GM23248 (cell line): Measurements from ENCODE around the gene MTRF1L. TPM values are rescaled to one million over a fixed set of nuclear protein-coding genes. Genes with fewer than 3 reads are reported as not detected.

Experiments
- DNase-seq: peaks from one replicate; pipeline ENCODE4 v3.0.0-alpha.2; 2015
- H2AFZ ChIP-seq: fragments of 200-600 bp; sonication (generic); 2 replicates; pipeline ENCODE4 v1.6.1; 2016; ENCODE audit warnings: antibody characterized with exemption
- H3F3A ChIP-seq: fragments of 200-600 bp; sonication (generic); 2 replicates; pipeline ENCODE4 v1.6.1; 2016; ENCODE audit warnings: mild to moderate bottlenecking, antibody characterized with exemption, mixed run types; ENCODE audit not compliant: insufficient read depth
- H3K27ac ChIP-seq: fragments of 200-600 bp; sonication (generic); 2 replicates; pipeline ENCODE4 v1.5.1; 2016; ENCODE audit warnings: mild to moderate bottlenecking
- H3K27me3 ChIP-seq: fragments of 200-600 bp; sonication (generic); replicated peaks from 2 replicates; pipeline ENCODE4 v1.6.1; 2016; ENCODE audit warnings: mild to moderate bottlenecking; ENCODE audit not compliant: insufficient read depth
- H3K36me3 ChIP-seq: fragments of 200-600 bp; sonication (generic); 2 replicates; pipeline ENCODE4 v1.6.1; 2016; ENCODE audit warnings: low read depth, mild to moderate bottlenecking
- H3K4me1 ChIP-seq: fragments of 200-600 bp; sonication (generic); 2 replicates; pipeline ENCODE4 v1.6.1; 2016; ENCODE audit warnings: mild to moderate bottlenecking; ENCODE audit not compliant: insufficient read depth
- H3K4me2 ChIP-seq: fragments of 200-600 bp; sonication (generic); one replicate; pipeline ENCODE4 v1.6.1; 2016; ENCODE audit warnings: mild to moderate bottlenecking; ENCODE audit not compliant: unreplicated experiment
- H3K4me3 ChIP-seq: fragments of 200-600 bp; sonication (generic); 2 replicates; pipeline ENCODE4 v1.5.1; 2016; ENCODE audit warnings: mild to moderate bottlenecking
- H3K79me2 ChIP-seq: fragments of 200-600 bp; sonication (generic); 2 replicates; pipeline ENCODE4 v1.6.1; 2016; ENCODE audit warnings: mild to moderate bottlenecking; ENCODE audit not compliant: insufficient read depth
- H3K9ac ChIP-seq: fragments of 200-600 bp; sonication (generic); 2 replicates; pipeline ENCODE4 v1.6.1; 2016; ENCODE audit warnings: mild to moderate bottlenecking
- H3K9me2 ChIP-seq: fragments of 200-600 bp; sonication (generic); 2 replicates; pipeline ENCODE4 v1.6.1; 2016; ENCODE audit warnings: mixed run types, mild to moderate bottlenecking, moderate library complexity; ENCODE audit not compliant: insufficient read depth
- H3K9me3 ChIP-seq: fragments of 200-600 bp; sonication (generic); one replicate; pipeline ENCODE4 v1.6.1; 2017; ENCODE audit warnings: low read depth
- H4K20me1 ChIP-seq: fragments of 200-600 bp; sonication (generic); 2 replicates; pipeline ENCODE4 v1.6.0; 2016; ENCODE audit not compliant: insufficient read depth
- EZH2 ChIP-seq: fragments of 200-600 bp; sonication (generic); IDR thresholded peaks from 2 replicates; pipeline ENCODE4 v1.6.1; 2018; ENCODE audit warnings: antibody characterized with exemption, mild to moderate bottlenecking; ENCODE audit not compliant: insufficient read depth, poor library complexity, severe bottlenecking
- EZH2phosphoT487 ChIP-seq: fragments of 200-600 bp; sonication (generic); IDR thresholded peaks from 2 replicates; pipeline ENCODE4 v1.6.1; 2018; ENCODE audit warnings: antibody characterized with exemption, moderate library complexity, mild to moderate bottlenecking, low read depth; ENCODE audit not compliant: insufficient read depth
- whole genome bisulfite sequencing, 2 experiments: methylation state at CpG; one replicate each; pipeline ENCODE4 v1.1.6; 2015 to 2017; ENCODE audit warnings: low lambda C conversion rate in 2 of 2, low coverage in 1 of 2; ENCODE audit errors: missing lambda C conversion rate in 2 of 2; 5-methylcytosine and 5-hydroxymethylcytosine counted together
- in situ Hi-C: fragments of 300-500 bp; cut with MboI; formaldehyde crosslinking; loops from 2 replicates; pipeline ENCODE4 v1.15.0; 2020
- polyA plus RNA-seq: library from polyadenylated mRNA; unstranded; fragments of >200 nt; fragmentation: Nextera tagmentation; extraction: Ambion mirVana; gene quantifications from 2 replicates; pipeline ENCODE4 v1.2.1, GENCODE V29; 2016
- total RNA-seq: library from RNA; depleted of rRNA; stranded (reverse); fragments of >200 nt; shearing (Covaris generic); gene quantifications from 2 replicates; pipeline ENCODE4 v1.2.3, GENCODE V29; 2014

Gene MTRF1L
- total and polyA plus RNA-seq, 2 experiments from 2014 or later = 16.3 to 21.9 TPM

DNA sequence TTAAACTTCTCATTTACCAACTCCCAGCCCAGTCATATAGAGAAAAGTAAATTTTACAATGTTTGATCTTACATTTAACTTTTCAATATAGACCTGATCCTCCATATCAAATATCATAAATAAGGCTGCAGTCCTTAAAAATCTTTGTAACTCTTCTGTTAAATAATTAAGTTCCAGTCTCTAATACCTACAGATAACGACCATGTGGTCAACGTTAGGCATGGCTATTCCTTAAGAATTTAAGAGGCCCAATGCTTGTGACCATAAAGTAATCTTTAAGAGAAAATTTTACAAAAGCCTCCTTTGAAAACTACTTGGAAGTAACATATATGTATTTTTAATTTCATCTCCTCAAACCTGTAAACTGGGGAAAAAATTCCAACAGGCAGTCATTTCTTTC lies 21.3 kb downstream of the MTRF1L start:
- Histone ChIP-seq H3F3A (peaks cover 18% of the 10 kb centered on the region), H3K36me3 (peaks cover 3% of the 10 kb centered on the region; the same call in 1 of the 2 replicates), H2AFZ (no peak overlapping the region), H3K27me3 (no peaks in the 10 kb centered on the region), H3K79me2 (peaks cover 87% of the 10 kb centered on the region), H3K9me3 (no peaks in the 10 kb centered on the region), H3K4me3 (peak overlapping the region; percentile 98), H4K20me1 (no peaks in the 10 kb centered on the region; the same call in 1 of the 2 replicates), H3K4me2 (peak overlapping the region; percentile 87), H3K27ac (no peak overlapping the region), H3K9ac (peak overlapping the region; percentile 76), H3K9me2 (no peaks in the 10 kb centered on the region), H3K4me1 (peaks cover 26% of the 10 kb centered on the region)
- WGBS, 2 experiments = 58 to 71% methylated on average over 2 of the region's 2 CpGs
- DNase-seq = no peak
- TF ChIP-seq EZH2phosphoT487 (no peak), EZH2 (no peak)
- in situ Hi-C loops = no loop called here

- no peaks in the 10 kb centered on the region; the same call in 1 of the 2 replicates for H4K20me1 ChIP-seq
- TF ChIP-seq EZH2phosphoT487 (no peak), EZH2 (no peak)
- no peak for DNase-seq
- peaks cover 87% of the 10 kb centered on the region for H3K79me2 ChIP-seq
- H3K9ac ChIP-seq = peak overlapping the region; percentile 76
- in situ Hi-C loops = no loop called here
- WGBS, 2 experiments = 88 to 96% methylated on average over 1 of the region's 1 CpG
- H3K9me2 ChIP-seq = no peaks in the 10 kb centered on the region
- no peaks in the 10 kb centered on the region for H3K27me3 ChIP-seq
- peak overlapping the region; percentile 98 for H3K4me3 ChIP-seq
- peaks cover 18% of the 10 kb centered on the region for H3F3A ChIP-seq
- peaks cover 26% of the 10 kb centered on the region for H3K4me1 ChIP-seq
- H3K27ac ChIP-seq = no peak overlapping the region
- H2AFZ ChIP-seq = no peak overlapping the region
- no peaks in the 10 kb centered on the region for H3K9me3 ChIP-seq
- peaks cover 3% of the 10 kb centered on the region; the same call in 1 of the 2 replicates for H3K36me3 ChIP-seq
- peak overlapping the region; percentile 87 for H3K4me2 ChIP-seq
Measured at GRCh38 chr6:152980656-152981055, 21.9 kb downstream of the MTRF1L start.

DNA sequence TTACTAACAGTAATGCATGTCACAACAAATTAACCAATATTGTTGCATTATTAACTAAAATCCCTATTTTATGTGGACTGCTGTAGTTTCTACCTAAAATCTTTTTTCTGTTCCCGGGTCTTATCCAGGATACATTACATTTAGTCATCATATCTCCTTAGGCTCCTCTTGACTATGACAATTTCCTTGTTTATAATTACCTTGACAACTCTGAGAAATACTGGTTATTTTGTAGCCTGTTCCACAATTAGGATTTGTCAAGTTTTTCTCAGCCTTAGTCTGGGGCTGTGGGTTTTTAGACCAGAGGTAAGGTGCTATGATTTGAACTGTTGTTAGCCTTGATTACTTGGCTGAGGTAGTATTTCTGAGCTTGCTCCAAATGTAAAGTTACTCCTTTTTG lies 23.4 kb downstream of the MTRF1L start:
- no peak for TF ChIP-seq EZH2
- no peak for TF ChIP-seq EZH2phosphoT487
- DNase-seq = peak; percentile 29
- Histone ChIP-seq H3K4me3 (peak overlapping the region; percentile 98; the same call in 1 of the 2 replicates), H3K9me3 (no peaks in the 10 kb centered on the region), H3K4me2 (peak overlapping the region; percentile 21), H3K36me3 (peaks cover 19% of the 10 kb centered on the region), H3K4me1 (peaks cover 16% of the 10 kb centered on the region), H3K79me2 (peaks cover 88% of the 10 kb centered on the region), H3K27me3 (no peaks in the 10 kb centered on the region), H2AFZ (no peak overlapping the region), H3K27ac (peak overlapping the region; percentile 27; the same call in 1 of the 2 replicates), H3F3A (peaks cover 5% of the 10 kb centered on the region), H3K9me2 (no peaks in the 10 kb centered on the region), H3K9ac (peak overlapping the region; percentile 17; the same call in 1 of the 2 replicates), H4K20me1 (no peaks in the 10 kb centered on the region)
- 45 to 50% methylated on average over 1 of the region's 1 CpG for WGBS, 2 experiments
- in situ Hi-C loops = no loop called here

DNA sequence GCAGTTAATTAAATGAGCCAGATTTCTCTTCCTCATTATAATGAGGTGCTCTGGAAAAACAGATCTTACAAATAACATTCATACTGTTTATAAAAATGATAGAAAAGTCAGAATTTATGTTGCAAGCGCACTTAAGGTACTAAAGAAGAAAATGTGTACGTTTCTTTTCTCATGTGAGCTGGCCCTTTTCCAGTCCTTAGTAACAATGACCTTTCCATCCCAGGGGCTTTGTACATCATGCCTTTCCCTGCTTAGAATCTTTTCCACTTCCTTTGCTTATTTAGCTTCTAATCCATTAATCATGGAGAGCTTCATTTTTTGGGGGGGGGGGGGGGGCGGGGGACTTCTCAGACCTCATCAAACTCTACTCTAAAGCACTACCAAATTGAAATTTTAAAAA lies 24.5 kb downstream of the MTRF1L start:
- Histone ChIP-seq H2AFZ (no peak overlapping the region), H3K4me3 (no peak overlapping the region), H3F3A (no peaks in the 10 kb centered on the region), H3K9me3 (no peaks in the 10 kb centered on the region), H3K4me2 (no peak overlapping the region), H4K20me1 (no peaks in the 10 kb centered on the region), H3K27me3 (no peaks in the 10 kb centered on the region), H3K36me3 (peaks cover 28% of the 10 kb centered on the region), H3K27ac (no peak overlapping the region), H3K9ac (no peak overlapping the region), H3K4me1 (peaks cover 16% of the 10 kb centered on the region), H3K79me2 (peaks cover 98% of the 10 kb centered on the region), H3K9me2 (no peaks in the 10 kb centered on the region)
- in situ Hi-C loops = no loop called here
- WGBS, 2 experiments = 80 to 84% methylated on average over 3 of the region's 3 CpGs
- DNase-seq = no peak
- TF ChIP-seq EZH2phosphoT487 (no peak), EZH2 (no peak)

- Histone ChIP-seq H3K4me3 (no peak overlapping the region), H3K36me3 (peaks cover 33% of the 10 kb centered on the region), H2AFZ (no peak overlapping the region), H3F3A (no peaks in the 10 kb centered on the region), H3K9me3 (no peaks in the 10 kb centered on the region), H3K4me2 (no peak overlapping the region), H4K20me1 (no peaks in the 10 kb centered on the region), H3K4me1 (peaks cover 16% of the 10 kb centered on the region), H3K27me3 (no peaks in the 10 kb centered on the region), H3K79me2 (peaks cover 100% of the 10 kb centered on the region), H3K9ac (no peak overlapping the region), H3K27ac (no peak overlapping the region), H3K9me2 (no peaks in the 10 kb centered on the region)
- no peak for DNase-seq
- TF ChIP-seq EZH2phosphoT487 (no peak), EZH2 (no peak)
- in situ Hi-C loops = no loop called here
Measured at GRCh38 chr6:152977556-152977955, 25.0 kb downstream of the MTRF1L start.
